Hepatic stellate cell (primary cell): ENCODE results near the gene IFNLR1.

Experiments
- DNase-seq: peaks from one replicate; pipeline ENCODE4 v3.0.0; 2011; ENCODE audit warnings: low spot score

Gene IFNLR1

DNA sequence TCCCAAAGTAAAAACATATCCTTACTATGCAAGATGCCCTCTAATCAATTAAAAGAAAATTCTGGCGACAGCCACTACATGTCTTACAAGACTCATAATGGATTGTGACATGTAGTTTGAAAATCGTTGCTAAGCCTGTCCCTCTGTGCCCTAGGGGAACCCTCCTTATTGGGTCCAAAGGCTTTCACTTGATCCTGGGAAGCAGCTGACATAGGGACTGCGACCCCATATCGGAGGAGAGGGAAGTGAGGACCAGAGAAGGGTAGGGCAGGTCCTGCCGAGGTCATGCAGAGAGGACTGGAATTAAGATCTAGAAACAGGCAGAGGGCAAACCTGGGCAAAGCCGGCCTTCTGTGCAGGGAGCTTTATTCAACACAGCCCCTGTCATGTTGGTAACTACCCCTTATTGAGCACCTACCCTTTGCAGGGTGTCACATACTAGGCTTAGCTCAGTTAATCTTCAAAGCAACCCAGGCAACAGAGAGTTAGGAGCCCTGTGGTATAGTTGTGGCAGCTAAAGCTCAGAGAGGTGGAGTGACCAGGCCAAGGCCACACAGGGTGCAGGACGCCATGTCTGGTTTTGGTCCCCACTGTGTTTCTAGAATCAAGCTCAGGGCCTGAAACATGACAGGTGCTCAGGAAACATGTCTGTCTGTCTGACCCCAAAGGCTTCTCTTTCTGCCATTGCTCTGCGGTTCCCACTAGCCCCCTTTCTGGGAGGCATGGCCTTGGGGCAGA is 18.4 kb upstream of the IFNLR1 start:
- no peak for DNase-seq

DNA sequence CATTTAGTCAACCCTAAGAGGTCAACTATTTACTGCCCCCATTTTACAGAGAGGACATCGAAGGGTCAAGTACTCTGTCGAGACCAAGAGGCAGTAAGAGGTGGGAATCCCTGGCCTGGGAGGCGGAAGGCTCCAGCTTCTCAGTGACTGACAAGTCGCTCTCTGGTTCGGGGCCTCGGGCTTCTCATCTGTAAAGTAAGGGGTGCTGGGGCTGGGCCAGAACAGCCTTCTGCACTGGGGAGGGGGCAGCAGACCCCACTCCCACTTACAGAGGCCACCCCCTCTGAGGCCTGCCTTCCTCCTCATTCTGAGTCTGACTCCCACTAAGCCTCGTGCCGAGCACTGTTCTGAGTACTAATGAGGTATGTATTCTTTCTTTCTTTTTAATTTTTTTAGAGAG is 17.0 kb upstream of the IFNLR1 start:
- no peak for DNase-seq

DNA sequence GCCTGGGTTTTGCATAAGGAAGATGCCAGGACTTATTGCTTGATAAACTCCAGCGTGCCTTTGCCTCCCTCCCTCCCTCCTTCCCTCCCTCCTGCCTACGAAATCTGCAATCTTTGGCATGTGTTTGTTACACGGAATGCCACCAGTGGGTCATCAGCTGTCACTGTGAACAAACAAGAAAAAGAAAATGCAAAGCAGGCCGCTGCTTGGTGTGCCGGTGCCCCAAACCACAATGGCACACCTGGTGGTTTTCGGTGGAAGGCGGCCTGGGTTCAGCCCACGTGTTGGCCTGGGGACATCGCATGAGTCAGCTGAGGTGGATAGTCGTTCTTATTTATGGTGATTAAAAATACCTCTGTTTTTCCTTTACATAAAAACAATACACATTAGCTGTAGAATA is 16.3 kb upstream of the IFNLR1 start:
- DNase-seq: no peak

DNA sequence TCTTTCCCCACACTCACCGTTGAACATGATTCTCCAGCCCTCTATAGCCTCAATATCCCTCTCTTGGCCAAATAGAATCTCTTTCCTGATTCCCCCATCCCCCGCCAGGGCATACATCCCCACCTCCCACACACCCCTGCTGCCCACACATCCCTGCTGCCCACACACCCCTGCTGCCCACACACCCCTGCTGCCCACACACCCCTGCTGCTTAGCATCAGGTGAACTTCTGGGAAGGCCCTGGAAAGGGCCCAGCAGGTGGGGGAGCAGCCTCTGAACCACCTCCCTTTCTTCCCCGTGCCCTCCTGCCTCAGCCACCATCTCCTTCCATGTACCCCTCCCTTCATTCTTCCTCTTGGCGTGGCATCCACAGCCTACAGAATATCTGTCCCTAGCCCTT is 15.9 kb upstream of the IFNLR1 start:
- DNase-seq: no peak

DNA sequence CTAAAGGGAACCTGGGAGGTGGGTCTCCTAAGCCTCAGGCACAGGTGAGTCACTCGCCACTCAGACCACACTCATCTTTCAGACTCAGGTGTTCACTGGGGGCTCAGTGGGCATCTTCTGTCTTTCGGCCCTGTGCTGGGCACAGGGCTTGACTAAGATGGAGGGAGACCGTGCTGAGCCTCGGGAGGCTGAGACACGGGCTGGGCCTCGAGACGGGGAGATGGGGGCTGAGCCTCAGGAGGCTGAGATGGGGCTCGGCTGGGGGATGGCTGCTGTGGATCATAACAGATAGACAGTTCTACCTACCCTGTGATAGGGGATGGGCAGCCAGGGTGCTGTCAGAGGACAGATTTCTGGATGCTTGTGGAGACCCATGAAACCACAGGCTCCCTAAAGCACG is 15.5 kb upstream of the IFNLR1 start:
- no peak for DNase-seq

DNA sequence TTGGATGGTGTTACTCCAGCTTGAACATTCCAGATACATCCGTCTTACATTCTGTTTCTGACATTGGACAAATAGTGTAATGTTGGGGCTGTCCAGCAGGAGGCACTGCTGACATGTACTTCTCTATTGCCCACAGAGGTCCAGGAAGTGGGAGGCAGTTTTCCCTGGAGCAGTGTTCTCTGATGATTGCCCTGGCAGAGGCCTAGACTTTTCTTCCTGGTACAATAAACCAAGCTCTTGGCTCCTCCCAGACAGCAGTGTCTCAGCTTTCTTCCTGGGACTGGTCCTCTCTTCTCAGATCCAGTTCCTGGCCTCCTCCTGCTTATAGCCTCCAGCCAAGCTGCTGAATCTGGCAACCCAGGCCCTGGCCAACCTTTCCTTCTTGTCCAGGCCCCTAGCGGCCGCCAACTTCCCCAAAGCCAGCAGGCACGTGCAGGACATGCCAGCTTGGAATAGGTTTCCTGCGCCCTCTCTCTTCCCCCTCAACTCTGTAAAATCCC is 14.9 kb upstream of the IFNLR1 start:
- DNase-seq: peak; percentile 84

DNA sequence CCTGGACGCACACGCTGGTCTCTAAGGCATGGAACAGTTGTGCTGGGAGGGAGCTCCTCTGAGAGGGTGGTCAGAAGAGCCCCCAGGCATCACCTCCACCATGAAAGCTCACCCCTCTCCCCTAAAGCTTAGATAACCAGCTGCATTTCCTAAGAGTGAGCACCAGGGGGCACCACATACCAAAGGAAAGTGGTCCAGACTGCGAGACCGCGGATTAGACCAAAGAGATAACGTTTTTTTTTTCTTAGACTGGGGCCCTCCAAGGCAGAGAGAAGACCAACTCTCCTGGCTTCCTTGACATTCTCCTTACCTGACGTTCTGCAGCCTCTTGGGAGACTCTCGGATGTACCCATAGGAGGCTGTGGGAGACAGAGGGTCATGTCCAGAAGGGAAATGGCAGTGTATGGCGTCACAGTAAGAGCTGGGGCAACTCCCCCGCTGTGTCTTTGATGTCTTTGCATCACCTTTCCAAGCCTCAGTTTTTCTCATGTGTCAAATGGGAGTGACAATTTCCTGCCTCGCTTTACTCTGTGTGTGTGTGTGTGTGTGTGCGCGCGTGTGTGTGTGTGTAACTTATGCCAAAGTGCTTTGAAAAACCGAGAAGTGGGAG is 12.3 kb upstream of the IFNLR1 start:
- DNase-seq: peak; percentile 78

DNA sequence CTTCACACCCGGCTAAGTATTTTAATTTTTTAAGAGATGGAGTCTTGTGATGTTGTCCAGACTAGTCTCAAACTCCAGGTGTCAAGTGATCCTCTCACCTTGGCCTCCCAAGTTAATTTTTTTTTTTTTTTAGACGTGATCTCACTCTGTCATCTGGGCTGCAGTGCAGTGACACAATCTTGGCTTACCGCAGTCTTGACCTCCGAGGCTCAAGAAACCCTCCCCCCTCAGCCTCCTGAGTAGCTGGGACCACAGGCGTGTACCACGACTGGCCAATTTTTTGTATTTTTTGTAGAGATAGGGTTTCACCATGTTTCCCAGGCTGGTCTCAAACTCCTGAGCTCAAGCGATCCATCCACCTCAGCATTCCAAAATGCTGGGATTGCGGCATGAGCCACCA is 11.7 kb upstream of the IFNLR1 start:
- no peak for DNase-seq

DNA sequence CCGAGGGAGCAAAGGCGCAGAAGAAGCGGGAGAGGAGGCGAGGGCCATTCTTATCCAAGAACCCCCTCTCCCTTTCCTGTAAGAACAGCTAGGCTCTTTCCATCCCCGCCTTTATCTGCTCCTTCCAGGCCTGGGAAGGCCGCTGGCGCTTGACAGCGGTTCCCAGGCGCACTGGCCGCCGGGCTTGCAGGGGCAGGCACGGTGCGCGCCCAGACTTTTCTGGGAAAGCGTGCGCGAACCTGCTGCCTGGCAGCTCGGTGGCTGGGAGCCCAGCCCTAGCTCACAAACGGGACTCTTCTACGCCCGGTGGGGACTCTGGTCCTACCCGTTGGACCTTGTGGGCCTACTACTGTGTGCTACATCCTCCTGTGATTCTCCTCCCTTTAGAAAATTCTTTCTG is 8.8 kb upstream of the IFNLR1 start:
- DNase-seq: no peak

DNA sequence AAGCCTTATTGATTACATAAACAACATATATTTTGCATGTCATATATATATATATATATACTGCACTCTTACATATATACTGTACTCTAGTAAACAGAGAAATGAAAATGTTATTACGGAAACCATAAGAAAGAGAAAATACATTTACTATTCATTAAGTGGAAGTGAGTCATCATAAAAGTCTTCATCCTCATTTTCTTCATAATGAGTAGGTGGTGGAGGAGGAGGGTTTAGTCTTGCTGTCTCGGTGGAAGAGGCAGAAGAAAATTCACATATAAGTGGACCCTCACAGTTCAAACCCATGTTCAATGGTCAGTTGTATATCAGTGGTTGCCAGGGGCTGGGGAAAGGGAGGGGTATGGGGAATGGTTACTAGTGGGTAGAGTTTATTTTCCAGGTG is 8.0 kb upstream of the IFNLR1 start:
- DNase-seq: no peak

DNA sequence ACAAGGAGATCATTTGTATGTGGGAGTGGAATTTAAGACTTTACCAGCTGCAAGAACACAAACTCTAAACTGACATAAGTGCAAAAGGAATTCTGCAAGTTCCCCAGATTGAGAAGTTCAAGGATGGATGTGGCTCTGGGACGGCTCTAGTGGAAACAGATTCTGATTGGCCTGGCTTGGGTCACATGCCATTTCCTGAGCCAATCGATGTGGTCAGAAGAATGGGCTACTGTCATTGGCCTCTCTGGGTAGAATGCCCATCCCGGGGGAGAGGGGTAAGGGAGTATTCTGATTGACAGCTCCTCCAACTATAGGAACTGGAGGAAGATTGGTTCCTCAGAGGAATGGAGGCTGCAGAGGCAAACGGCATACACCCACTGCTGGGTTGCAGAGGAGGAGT is 6.0 kb upstream of the IFNLR1 start:
- peak; percentile 41 for DNase-seq

DNA sequence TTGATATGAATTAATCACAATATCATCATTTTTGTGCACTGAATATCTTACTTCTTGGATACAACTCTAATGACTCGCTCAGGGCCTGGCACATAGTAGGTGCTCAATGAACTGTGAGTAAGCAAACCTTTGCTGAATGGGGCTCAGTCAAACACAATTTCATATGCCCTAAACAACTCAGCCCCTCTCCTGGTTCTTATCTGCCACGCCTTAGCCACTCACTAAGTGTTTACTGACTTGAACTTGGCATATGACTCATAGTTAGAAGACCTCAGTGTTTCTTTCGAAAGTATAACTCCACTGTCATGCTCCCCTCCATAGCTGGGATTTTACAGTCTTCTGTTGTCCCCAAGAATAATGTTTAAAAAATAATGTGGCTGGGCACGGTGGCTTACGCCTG is 4.8 kb upstream of the IFNLR1 start:
- DNase-seq: peak; percentile 71

DNA sequence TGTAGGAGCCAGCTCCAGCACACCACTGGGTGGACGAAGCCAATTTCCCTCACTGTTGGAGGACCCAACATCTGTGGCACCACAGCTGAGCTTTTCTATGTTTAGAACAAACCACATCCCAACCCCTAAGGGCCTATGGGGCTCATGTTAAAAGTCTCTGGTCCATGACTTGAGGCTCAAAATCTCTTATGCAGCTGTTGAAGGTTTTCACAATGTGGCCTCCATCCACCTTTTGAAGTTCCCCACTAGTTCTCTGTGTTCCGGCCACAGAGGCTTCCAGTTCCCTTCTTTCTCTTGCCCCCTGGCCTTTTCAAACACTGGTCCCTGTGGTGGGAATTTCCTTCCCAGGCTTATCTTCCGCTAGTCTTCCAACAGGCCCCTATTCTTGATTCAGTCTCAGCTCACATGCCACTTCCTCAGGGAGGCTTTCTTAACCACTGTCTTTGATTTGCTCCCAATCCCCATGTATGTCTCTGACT is 3.9 kb upstream of the IFNLR1 start:
- no peak for DNase-seq

DNA sequence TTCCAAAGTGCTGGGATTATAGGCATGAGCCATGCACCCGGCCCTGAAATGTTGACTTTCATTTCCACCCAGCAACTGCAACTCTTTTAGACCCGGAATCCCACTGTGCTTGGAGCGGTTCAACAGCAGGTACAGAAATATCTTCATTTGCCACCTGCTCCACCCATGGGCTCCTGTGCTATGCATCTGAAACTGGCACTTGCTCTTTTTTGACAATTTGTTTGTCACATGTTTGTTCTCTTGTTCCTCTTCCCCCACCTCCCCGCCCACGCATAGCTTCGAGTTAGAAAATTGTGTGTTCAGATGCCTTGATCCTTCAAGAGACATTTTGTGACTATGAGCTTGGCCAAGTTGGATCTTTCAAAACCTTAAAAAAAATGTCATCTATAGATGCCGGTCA is 2.4 kb upstream of the IFNLR1 start:
- no peak for DNase-seq

DNA sequence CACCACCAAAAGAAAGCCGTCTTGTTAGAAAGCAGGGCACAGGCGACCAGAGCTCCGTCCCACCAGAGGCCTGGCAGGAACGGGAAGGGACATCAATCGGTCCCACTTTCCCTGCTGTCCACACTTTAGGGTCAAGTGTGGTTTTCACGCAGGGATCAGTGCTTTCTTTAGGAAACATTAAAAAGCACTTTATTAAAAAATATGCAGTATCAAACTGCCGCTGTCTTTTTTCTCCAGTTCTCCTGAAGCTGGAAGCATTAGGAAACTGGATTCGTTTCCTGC is 437 bp downstream of the IFNLR1 start:
- DNase-seq: no peak

DNA sequence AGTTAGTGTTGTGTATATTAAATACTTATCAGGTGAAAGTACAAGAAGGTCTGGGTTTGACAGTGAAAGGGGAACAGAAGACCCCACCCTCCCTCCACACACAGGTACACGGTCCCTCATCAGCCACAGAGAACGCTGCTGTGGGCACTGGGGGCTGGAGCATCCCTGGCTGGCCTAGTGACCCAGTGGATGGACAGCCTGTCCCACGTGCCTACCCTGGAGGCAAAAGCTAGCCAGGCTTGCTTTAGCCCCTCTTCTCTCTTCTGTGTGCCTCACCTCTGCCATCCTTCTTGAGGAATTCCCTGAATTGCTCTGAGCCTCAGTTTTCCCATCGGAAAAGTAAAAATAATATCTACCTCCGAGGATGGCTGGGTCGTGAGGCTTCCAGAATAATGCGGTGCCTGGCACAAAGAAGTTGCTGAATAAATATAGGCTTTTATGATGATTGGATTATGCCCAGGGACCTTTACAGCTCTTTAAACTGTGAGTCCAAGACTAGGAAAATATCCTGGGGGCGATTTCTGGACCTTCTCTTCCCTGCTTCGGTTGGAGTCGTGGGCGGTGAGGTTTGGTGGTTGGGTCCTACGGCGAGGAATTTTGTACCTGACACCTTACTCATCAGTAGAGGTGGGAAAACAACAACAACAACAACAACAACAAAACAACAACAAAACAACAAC is 918 bp downstream of the IFNLR1 start:
- no peak for DNase-seq

DNA sequence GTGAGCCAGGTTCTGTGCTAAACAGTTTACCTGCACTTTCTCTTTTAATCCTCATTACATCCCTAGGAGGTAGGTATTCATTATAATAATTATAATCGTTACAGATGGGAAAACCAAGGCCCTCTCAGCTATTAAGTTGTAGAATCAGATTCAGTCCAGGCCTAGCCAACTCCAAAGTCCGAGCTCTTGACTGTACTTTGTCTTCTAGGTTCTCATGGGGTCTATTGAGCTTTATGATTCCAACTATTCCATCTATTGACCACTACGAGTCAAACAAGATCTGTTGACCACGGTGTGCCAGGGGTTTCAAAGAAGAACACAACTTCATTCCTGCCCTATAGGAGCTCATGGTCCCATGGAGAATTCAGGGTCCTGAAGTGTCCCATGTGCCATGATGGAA is 2.0 kb downstream of the IFNLR1 start:
- no peak for DNase-seq

DNA sequence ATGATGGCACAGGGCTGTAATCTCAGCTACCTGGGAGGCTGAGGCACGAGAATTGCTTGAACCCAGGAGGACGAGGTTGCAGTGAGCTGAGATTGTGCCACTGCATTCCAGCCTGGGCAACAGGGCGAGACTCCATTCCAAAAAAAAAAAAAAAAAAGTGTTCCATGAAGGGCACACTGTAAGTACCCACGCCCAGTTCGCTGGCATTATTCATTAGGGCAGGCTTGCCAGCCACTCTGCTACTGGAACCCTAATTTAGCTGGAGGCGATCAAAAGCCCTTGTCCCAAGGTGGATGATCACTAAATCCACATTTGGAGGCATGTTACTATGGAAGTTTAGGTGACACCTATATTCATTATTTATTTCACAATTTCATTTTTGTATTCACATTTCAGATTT is 5.0 kb downstream of the IFNLR1 start:
- no peak for DNase-seq

DNA sequence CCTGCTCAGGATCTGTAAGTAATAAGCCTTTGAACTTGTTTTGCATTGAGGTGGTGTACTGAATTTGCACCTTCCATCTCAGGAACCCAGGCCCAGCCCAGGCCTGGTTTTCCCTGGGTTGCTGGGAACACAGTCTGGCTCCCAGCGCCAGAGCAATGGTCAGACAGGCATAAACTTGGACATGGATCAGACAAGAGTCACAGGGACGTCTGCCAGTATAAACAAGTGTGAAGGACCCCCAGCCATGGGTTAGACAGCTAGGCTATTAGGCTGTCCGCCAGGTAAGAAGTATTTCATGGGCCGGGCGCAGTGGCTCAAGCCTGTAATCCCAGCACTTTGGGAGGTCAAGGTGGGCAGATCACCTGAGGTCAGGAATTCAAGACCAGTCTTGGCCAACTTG is 5.5 kb downstream of the IFNLR1 start:
- DNase-seq: no peak

DNA sequence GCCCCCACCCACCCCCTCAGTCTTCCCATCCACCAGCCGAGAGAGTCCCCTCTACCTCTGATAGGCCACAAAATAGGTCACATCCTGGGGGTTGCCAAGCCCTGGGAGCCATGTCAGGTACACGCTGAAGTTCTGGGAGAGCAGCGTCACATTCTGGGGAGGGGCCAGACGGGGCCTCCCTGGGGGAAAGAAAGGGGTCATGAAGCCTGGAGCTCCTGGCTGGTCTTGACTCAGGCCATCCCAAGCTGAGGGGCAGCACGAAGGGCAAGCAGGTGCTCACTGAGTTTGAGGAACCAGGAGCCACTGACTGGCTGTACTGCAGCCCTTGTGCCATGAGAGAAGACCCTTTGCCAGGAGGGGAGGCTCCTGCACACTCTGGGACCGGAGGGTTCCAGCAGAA is 6.4 kb downstream of the IFNLR1 start:
- DNase-seq: no peak

DNA sequence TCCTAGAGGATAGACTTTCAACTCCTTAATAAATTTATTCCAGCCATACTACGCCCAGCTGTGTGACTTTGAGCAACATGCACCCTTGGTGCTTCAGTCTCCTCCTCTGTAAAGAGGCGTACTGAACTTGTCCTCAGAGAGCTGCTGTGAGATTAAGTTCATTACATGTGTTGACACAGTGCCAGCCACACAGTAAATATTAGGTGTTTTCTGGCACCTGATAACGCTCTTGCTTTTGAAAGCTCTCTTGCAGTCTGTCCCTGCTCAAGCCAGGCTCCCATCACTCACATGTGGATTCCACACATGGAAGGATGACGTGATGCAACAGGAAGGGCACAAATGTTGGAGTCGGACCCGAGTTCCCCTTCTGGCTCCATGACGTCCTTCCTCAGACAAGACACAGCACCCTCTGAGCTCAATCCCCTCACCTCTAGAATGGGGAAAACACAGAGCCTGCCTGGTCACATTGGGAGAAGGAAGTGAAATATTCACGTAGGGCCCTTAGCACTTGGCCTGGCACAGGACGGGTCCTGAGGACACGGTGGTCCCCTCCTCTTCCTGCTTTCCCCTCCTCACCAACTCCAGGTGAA is 7.7 kb downstream of the IFNLR1 start:
- DNase-seq: no peak

DNA sequence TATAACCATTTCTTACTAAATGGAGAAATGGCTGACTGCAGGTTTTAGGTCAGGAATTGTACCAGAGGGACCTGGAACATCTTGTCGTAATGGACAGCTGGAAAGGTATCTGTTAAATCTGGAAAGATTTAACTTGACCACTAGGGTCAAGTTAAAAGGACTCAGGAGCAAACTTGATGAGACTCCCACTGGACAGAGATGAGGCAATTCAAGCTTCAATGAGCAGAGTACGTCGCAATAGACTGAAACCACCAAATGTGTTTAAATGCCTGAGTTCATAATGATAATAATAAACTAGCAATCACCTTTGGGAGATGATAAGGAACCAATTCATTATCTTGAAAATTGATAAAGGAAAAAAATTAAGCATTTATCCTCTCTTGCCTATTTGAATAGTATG is 8.7 kb downstream of the IFNLR1 start:
- no peak for DNase-seq

DNA sequence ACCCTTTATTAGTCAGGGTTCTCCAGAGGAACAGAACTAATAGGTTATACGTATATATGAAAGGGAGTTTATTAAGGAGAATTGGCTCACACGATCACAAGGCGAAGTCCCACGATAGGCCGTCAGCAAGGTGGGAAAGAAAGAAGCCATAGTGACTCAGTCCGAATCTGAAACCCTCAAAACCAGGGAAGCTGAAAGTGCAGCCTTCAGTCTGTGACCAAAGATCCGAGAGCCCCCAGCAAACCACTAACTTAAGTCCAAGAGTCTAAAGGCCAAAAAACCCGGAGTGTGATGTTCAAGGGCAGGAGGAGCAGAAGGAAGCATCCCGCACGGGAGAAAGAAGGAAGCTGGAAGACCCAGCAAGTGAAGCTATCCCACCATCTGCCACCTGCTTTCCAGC is 9.9 kb downstream of the IFNLR1 start:
- no peak for DNase-seq
